ENCODE results near the gene CSNK1G1.

Gene CSNK1G1

GRCh38 chr15:64288577-64288976, 67.4 kb downstream of the CSNK1G1 start:
- in situ Hi-C loops (cut with HindIII; ENCODE audit: low sequenced_read_pairs), result no loop called here
- TF ChIP-seq, protein P1, sequence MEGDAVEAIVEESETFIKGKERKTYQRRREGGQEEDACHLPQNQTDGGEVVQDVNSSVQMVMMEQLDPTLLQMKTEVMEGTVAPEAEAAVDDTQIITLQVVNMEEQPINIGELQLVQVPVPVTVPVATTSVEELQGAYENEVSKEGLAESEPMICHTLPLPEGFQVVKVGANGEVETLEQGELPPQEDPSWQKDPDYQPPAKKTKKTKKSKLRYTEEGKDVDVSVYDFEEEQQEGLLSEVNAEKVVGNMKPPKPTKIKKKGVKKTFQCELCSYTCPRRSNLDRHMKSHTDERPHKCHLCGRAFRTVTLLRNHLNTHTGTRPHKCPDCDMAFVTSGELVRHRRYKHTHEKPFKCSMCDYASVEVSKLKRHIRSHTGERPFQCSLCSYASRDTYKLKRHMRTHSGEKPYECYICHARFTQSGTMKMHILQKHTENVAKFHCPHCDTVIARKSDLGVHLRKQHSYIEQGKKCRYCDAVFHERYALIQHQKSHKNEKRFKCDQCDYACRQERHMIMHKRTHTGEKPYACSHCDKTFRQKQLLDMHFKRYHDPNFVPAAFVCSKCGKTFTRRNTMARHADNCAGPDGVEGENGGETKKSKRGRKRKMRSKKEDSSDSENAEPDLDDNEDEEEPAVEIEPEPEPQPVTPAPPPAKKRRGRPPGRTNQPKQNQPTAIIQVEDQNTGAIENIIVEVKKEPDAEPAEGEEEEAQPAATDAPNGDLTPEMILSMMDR (IDR thresholded peaks at IDR 0.05; ENCODE audit: low read depth, low read length), result no peak
- no peak overlapping the region for H3K4me3 ChIP-seq (ENCODE audit: low read depth, low read length)
- peak; percentile 10 for DNase-seq (ENCODE audit: low read depth, low spot score)

- in situ Hi-C loops (cut with HindIII; ENCODE audit: low sequenced_read_pairs), result no loop called here
- DNase-seq (ENCODE audit: low read depth, low spot score), result no peak
- no peak overlapping the region for H3K4me3 ChIP-seq (ENCODE audit: low read depth, low read length)
- TF ChIP-seq, protein P1 (IDR thresholded peaks at IDR 0.05; ENCODE audit: low read depth, low read length), result no peak
Observed at GRCh38 chr15:64287953-64288352, 68.0 kb downstream of the CSNK1G1 start.

GRCh38 chr15:64286473-64286872, 69.5 kb downstream of the CSNK1G1 start:
- in situ Hi-C loops (cut with HindIII; ENCODE audit: low sequenced_read_pairs), result no loop called here
- no peak overlapping the region for H3K4me3 ChIP-seq (ENCODE audit: low read depth, low read length)
- DNase-seq (ENCODE audit: low read depth, low spot score), result no peak
- TF ChIP-seq, protein P1 (IDR thresholded peaks at IDR 0.05; ENCODE audit: low read depth, low read length), result no peak

DNA sequence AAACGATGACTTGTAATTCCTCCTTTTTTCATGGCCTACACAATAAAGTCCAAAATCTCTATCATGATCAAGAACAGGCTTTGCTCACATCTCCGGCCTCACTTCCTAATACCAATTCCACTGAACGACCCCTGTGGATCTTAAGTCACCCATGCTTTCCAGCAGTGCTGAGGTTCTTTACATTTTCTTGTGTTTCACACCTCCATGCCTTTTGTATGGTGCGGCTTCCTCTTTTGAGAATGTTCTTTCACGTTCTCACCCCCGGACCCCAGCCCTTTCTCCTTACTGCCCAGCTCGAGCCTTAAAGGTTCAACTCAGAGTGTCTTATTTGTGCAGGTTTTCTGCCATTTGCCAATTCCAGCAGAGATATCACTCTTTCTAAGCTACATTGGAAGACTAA, 70.1 kb downstream of the CSNK1G1 start:
- H3K4me3 ChIP-seq (ENCODE audit: low read depth, low read length), result no peak overlapping the region
- in situ Hi-C loops (cut with HindIII; ENCODE audit: low sequenced_read_pairs), result no loop called here
- TF ChIP-seq, protein P1 (IDR thresholded peaks at IDR 0.05; ENCODE audit: low read depth, low read length), result no peak
- DNase-seq (ENCODE audit: low read depth, low spot score), result no peak

DNA sequence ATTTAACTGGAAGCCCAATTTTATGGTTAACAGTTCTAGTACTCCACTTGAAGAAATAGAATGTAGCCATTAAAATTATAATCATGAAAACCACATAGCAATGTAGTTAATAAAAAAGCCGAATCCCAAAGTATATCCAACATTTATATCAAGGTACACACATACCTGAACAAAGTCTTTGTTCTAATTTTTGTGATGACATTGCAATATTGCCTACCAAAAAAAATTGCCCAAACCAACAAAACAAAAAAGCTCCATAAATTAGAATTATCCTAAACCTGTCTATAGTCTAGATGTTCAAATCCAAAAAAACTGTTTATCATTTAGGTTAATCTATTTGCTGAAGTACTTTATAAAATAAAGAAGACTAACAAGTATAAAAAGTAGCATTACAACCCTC, 70.8 kb downstream of the CSNK1G1 start:
- in situ Hi-C loops (cut with HindIII; ENCODE audit: low sequenced_read_pairs), result no loop called here
- TF ChIP-seq, protein P1 (IDR thresholded peaks at IDR 0.05; ENCODE audit: low read depth, low read length), result no peak
- no peak overlapping the region for H3K4me3 ChIP-seq (ENCODE audit: low read depth, low read length)
- no peak for DNase-seq (ENCODE audit: low read depth, low spot score)

- H3K4me3 ChIP-seq (ENCODE audit: low read depth, low read length), result no peak overlapping the region
- DNase-seq (ENCODE audit: low read depth, low spot score), result peak; percentile 63
- TF ChIP-seq, protein P1 (IDR thresholded peaks at IDR 0.05; ENCODE audit: low read depth, low read length), result no peak
- in situ Hi-C loops (cut with HindIII; ENCODE audit: low sequenced_read_pairs), result no loop called here
Observed at GRCh38 chr15:64284042-64284441, 71.9 kb downstream of the CSNK1G1 start.

DNA sequence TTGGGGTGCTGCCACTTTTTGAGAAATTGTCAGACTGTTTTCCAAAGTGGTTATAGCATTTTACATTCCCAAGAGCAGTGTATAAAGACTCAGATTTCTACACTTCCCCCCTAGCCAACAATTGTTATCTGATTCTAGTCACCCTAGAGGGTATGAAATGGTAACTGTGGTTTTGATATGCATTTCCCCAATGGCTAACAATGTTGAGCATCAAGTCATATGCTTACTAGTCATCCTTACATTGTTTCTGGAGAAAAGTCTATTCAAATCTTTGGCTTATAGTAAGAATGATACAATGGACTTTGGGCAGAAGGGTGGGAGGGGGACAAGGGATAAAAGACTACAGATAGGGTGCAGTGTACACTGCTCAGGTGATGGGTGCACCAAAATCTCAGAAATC, 73.3 kb downstream of the CSNK1G1 start:
- in situ Hi-C loops (cut with HindIII; ENCODE audit: low sequenced_read_pairs), result no loop called here
- H3K4me3 ChIP-seq (ENCODE audit: low read depth, low read length), result no peak overlapping the region
- DNase-seq (ENCODE audit: low read depth, low spot score), result no peak
- TF ChIP-seq, protein P1 (IDR thresholded peaks at IDR 0.05; ENCODE audit: low read depth, low read length), result no peak

All from astrocyte of the spinal cord (primary cell).